HG02678 (cell line): ENCODE data around the gene IQCN.
"Not testable (repeated sequence)": the region's sequence is repeated elsewhere in the genome, so short reads cannot be mapped to it uniquely, and the experiment has no call there.

Experiments used
- ATAC-seq: cut with Tn5 transposase; IDR thresholded peaks from one replicate; pipeline ENCODE4 v1.9.1; 2021; ENCODE audit warnings: mild to moderate bottlenecking, moderate library complexity; ENCODE audit not compliant: unreplicated experiment

Gene IQCN

DNA sequence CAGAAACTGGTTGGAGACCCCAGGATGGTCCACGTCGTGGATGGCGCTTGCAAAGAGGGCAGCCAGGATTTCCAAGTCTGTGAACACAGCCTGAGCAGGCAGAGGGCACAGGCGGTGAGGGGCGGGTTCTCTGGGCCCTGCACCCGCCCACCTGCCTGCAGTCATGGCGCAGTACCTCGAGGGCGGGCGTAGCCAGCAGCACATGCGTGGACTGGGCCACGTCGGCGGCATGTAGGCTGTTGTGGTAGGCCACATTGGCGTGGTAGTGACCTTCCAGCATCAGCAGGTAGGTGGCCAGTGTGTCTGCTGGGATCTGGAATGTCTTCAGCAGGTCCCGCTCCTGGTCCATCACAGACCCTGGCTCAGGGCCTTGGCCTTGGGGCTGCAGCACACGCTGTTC lies 56.1 kb downstream of the IQCN start:
- no peak for ATAC-seq

DNA sequence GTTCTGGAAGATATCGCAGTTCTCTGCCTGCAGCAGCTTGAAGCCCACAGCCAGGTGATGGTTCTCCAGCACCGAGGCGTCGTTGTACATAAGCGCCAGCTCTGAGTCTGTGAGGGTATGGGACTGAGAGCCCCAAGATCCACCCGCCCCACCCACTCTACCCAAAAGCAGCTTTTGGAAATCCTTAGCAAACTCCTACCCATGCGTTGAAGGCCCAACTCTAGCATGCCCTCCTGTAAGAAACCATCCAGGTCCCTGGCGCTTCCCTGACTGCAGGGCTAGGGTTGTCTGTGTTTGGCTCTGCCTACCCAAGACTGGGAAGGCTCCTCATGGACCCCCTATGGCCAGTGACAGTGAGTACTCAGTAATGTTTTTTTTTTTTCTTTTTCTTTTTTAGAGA lies 57.5 kb downstream of the IQCN start:
- no peak for ATAC-seq

DNA sequence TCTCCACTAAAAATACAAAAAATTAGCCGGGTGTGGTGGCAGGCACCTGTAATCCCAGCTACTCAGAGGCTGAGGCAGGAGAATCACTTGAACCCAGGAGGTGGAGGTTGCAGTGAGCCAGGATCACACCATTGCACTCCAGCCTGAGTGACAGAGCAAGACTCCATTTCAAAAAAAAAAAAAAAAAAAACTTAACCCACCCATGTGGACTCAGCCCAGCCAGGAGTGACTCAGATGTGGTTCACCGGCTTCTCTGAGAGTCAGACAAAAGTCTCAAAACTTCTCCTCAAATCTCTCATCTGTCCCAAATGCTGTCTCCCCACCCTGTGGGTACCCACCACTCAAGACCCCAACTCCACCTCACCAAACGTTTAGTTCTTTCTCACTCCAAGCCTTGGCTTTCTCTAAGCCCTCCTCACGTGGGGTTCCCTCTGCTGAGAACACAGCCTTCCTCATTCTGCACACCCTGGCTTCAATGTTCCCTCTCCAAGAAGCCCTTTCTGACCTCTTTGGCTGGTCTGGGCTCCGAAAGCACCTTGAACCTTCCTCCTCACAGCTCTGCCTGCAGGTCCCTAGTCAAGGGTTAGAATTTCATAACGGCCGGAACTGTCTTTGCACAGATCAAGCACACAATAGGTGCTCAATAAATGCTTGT lies 59.3 kb downstream of the IQCN start:
- no peak for ATAC-seq

DNA sequence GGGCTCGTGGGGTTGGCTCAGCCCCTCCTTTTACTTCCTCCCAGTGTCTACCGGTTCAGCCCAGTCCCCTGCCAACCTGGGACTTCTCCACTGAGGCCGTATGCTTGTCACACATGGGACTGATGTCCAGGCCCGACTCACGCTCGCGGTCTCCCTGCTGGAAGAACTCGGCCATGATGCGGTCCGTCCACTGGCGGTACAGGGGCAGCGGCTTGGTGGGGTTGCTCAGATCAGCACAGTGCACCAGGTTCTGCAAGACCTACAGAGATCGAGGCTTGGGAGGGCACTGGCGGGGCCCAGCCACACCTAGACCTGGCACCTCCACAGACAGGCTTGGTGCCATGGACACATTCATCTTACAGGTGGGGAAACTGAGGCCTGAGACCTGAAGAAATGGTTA lies 62.6 kb downstream of the IQCN start:
- ATAC-seq: no peak

DNA sequence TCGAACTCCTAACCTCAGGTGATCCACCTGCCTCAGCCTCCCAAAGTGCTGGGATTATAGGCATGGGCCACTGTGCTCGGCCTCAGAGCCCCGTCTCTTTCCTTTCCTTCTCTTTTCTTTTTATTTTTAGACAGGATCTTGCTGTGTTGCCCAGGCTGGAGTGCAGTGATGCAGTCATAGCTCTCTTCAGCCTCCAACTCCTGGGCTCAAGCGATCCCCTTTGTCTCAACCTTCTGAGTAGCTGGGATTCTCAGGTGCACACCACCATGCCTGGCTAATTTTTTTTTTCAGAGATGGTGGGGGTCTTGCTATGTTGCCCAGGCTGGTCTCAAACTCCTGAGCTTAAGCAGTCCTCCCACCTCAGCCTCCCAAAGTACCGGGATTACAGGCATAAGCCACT lies 64.3 kb downstream of the IQCN start:
- not testable (repeated sequence) for ATAC-seq

DNA sequence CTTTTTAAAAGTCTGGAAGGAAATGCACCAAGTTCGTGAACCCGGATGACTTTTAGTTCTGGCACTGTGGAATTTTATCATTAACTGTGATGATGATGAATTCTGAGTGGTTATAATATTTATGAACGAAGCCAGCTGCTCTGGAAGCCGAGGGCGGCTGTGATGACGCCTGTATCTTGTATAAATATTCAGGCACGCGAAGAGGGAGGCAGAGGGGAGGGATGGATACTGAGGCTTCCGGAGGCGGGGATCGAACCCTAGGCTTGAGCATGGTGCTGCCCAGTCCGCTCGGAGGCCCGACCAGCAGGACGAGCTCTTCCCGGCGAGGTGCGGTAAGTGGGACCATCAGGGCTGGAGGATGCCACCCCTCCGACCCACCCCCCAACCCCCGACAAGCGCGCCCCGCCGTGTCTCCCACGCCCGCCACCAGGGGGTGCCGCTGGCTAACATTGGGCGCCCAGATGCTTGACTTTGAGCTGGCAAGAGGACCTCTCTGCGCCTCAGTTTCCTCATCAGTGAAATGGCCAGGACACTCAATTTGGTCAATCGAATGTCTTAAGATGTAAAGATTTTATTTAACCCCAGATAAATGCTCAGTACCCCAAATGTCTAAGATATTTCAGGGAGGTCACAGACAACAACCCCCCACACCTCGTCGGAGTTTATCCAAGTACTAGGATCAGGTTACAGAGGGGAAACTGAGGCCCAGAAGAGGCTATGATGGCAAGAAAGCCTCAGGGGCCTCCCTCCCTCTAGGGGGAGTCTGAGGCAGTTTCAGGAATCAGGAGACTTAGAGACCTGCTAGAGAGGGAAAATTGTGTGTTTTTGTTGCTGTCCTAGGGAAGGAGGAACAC lies 65.9 kb downstream of the IQCN start:
- no peak for ATAC-seq
